Activated CD4-positive, CD25-positive, alpha-beta regulatory T cell (primary cell): ENCODE results near the gene RFFL.
"Not testable (repeated sequence)": the region's sequence is repeated elsewhere in the genome, so short reads cannot be mapped to it uniquely, and the experiment has no call there.

Experiments used
- DNase-seq, 4 experiments: peaks; one replicate each; lab custom pipeline; 2025; lab: John Stamatoyannopoulos, UW

Gene RFFL

GRCh38 chr17:35046740-35047283, 16.7 kb downstream of the RFFL start:
- DNase-seq = peak in 3 of 4 experiments; percentile 5 to 24 (median 5)

- DNase-seq = no peak
Observed at GRCh38 chr17:35046245-35046644, 17.3 kb downstream of the RFFL start.

GRCh38 chr17:35045458-35045979, 18.0 kb downstream of the RFFL start:
- not testable (repeated sequence) for DNase-seq

GRCh38 chr17:35044181-35044580, 19.3 kb downstream of the RFFL start:
- no peak for DNase-seq

- no peak for DNase-seq
Observed at GRCh38 chr17:35041390-35041789, 22.1 kb downstream of the RFFL start.

- no peak for DNase-seq
Observed at GRCh38 chr17:35038453-35038852, 25.1 kb downstream of the RFFL start.

GRCh38 chr17:35030780-35031179, 32.7 kb downstream of the RFFL start:
- DNase-seq = no peak

- no peak for DNase-seq
Observed at GRCh38 chr17:35028531-35029262, 34.8 kb downstream of the RFFL start.

GRCh38 chr17:35028097-35028496, 35.4 kb downstream of the RFFL start:
- not testable (repeated sequence) for DNase-seq

GRCh38 chr17:35025541-35025940, 38.0 kb downstream of the RFFL start:
- no peak for DNase-seq

- no peak for DNase-seq
Observed at GRCh38 chr17:35023538-35023937, 40.0 kb downstream of the RFFL start.

GRCh38 chr17:35022536-35023063, 40.9 kb downstream of the RFFL start:
- DNase-seq = peak; percentile 9 to 60 (median 51)

GRCh38 chr17:35021520-35022380, 41.8 kb downstream of the RFFL start:
- no peak for DNase-seq

GRCh38 chr17:35019386-35020179, 43.9 kb downstream of the RFFL start:
- no peak for DNase-seq

- DNase-seq = no peak
Observed at GRCh38 chr17:35018814-35019213, 44.7 kb downstream of the RFFL start.

GRCh38 chr17:35017021-35017420, 46.5 kb downstream of the RFFL start:
- no peak for DNase-seq

GRCh38 chr17:35016369-35016768, 47.1 kb downstream of the RFFL start:
- no peak for DNase-seq

- no peak for DNase-seq
Observed at GRCh38 chr17:35011671-35012216, 51.8 kb downstream of the RFFL start.

GRCh38 chr17:35010093-35010492, 53.4 kb downstream of the RFFL start:
- DNase-seq = no peak

GRCh38 chr17:35006961-35007360, 56.5 kb downstream of the RFFL start:
- DNase-seq = no peak

GRCh38 chr17:35006345-35006744, 57.2 kb downstream of the RFFL start:
- DNase-seq = no peak
